ENCODE data around the gene IRX6.

- TF ChIP-seq EZH2 (IDR thresholded peaks at IDR 0.05; ENCODE audit: borderline replicate concordance, low read depth, low read length, severe bottlenecking): no peak
- TF ChIP-seq CTCF (IDR thresholded peaks at IDR 0.05; ENCODE audit: borderline replicate concordance, extremely low read depth, low read length, poor library complexity, severe bottlenecking): no peak
Measured at GRCh38 chr16:55284718-55285099, 39.3 kb upstream of the IRX6 start.
